ENCODE results near the gene MB.

- no peak for TF ChIP-seq CTCF (IDR thresholded peaks at IDR 0.05)
- TF ChIP-seq EP300 (IDR thresholded peaks at IDR 0.05), result no peak
- no peak for TF ChIP-seq POLR2A (IDR thresholded peaks at IDR 0.05)
Measured at GRCh38 chr22:35605369-35605680, 11.8 kb downstream of the MB start.
